VCaP (cell line): Measurements from ENCODE around the gene ZHX3.

Experiments used
- H3K27ac ChIP-seq: fragments of 450-650 bp; 2 replicates; pipeline ENCODE4 v1.5.1; 2017
- TF ChIP-seq, protein P1 (sequence below): fragments of 450-650 bp; conservative IDR thresholded peaks from 2 replicates; pipeline ENCODE4 v1.5.1; 2017; ENCODE audit warnings: mild to moderate bottlenecking, moderate library complexity

The ZHX3 gene

DNA sequence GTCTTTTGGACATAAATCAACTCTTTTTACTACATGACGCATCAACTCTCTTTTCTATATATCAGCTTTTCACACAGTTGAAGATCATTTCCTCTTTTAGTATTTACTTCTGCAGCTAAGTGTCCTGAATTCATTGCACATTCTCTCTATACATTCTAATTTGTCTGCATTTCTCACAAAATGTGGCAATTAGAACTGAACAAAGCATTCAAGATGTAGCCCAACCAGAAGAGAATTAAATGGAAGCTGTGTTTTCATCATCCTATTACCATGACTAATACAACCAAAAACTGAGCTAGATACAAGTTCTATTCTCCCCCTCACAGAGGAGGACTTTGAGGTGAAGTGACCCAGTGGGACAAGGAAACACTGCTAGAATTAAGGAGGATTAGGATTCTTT is 93.2 kb downstream of the ZHX3 start:
- TF ChIP-seq, protein P1, sequence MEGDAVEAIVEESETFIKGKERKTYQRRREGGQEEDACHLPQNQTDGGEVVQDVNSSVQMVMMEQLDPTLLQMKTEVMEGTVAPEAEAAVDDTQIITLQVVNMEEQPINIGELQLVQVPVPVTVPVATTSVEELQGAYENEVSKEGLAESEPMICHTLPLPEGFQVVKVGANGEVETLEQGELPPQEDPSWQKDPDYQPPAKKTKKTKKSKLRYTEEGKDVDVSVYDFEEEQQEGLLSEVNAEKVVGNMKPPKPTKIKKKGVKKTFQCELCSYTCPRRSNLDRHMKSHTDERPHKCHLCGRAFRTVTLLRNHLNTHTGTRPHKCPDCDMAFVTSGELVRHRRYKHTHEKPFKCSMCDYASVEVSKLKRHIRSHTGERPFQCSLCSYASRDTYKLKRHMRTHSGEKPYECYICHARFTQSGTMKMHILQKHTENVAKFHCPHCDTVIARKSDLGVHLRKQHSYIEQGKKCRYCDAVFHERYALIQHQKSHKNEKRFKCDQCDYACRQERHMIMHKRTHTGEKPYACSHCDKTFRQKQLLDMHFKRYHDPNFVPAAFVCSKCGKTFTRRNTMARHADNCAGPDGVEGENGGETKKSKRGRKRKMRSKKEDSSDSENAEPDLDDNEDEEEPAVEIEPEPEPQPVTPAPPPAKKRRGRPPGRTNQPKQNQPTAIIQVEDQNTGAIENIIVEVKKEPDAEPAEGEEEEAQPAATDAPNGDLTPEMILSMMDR, result no peak
- H3K27ac ChIP-seq, result no peak overlapping the region

DNA sequence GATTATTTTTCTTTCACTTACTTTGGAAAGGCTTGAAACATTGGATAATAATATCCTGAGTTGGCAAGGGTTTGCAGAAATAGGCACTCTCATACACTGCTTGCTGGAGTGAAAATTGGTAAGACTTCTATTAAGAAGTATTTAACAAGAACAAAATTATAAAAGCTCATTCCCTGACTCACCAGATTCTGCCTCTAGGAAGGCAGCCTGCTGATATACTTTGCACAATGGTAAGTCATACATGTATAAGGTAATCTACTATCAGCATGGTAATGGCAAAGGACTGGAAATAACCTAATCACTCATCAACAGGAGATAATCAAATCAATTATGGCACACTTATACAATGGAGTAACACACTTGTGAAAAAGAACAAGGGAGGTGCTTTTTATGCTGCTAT is 94.4 kb downstream of the ZHX3 start:
- TF ChIP-seq, protein P1, result no peak

DNA sequence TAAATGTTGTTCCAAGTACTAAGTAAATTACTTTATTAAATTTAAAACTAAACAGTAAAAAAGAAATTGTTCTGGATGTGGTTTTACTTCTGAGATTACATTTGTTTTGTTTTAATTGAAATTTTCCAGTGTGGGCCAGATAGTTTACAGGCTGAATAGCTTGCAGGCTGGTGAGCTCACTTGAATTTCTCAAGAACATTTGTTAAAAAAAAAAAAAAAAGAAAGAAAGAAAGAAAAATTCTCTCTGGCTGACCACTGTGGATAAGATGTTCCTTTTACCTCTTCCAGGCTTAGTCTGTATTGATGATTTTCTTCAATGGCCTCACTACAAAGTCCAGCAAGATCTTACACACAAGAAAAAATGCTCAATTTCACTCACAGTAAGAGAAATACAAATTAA is 94.8 kb downstream of the ZHX3 start:
- TF ChIP-seq, protein P1, result no peak
- no peak overlapping the region for H3K27ac ChIP-seq

More for the DNA sequence above, 94.4 kb downstream of the ZHX3 start:
- no peak overlapping the region for H3K27ac ChIP-seq

DNA sequence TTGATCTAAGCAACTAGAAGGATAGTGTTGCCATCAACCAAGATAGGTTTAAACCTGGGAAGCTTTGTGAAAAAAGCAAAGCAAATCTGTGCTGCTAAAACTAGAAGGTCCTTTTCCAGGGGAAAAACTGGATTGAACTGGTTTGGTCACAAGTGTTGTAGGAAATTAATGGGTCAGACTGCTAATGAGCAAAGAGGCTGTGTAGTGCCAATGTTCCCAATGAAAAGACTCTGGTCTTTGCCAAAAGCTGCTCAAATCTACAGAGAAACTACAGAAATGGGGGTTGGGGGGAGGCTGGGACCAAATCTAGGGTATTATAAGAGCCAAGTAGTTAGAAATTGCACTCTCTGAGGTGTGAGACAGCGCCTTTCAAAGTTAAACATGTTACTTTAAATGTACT is 95.2 kb downstream of the ZHX3 start:
- TF ChIP-seq, protein P1, result no peak
- no peak overlapping the region for H3K27ac ChIP-seq

DNA sequence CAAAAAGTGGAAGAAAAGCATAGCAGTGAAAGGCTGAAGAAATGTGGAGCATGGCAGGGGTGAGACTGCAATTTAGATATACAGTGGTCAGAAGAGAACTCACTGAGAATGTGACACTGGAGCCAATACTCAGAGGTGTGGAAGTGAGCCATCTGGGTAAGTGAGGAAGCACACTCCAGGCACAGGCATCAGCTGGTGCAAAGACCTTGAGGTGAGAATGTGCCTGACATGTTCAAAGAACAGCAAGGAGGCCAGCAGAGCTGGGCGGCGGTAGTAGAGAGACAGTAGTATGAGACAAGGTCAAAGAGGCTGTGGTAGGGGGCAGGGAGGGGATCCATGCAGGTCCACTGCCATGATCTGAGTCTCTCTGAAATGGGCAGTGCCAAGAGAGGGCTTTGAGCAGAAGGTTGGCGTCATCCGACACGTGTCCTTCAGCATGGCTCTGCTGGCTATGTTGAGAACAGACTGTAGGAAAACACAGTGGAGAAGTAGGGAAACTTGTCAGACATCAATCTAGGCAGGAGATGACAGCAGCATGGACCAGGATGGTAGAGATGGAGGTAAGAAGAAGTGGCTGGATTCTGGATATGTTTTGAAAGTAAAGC is 95.8 kb downstream of the ZHX3 start:
- no peak overlapping the region for H3K27ac ChIP-seq
- TF ChIP-seq, protein P1, result no peak

DNA sequence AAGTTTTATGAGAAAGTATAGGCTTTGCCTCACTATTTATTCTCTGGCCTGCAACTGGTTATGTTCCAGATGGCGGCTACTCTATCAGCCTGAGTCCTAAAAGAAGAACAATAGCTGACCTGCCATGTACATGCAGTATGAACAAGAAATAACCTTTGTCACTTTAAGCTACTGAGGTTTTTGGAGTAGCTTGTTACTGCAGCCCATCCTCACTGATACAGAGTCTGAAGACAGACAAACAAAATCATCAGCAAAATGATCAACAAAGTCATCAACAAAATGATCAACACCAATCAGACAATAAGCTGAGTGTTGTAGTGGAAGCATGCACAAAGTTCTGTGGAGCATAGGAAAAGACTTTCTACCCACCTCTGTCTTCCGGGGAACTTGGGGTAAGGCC is 97.7 kb downstream of the ZHX3 start:
- TF ChIP-seq, protein P1, result no peak
- no peak overlapping the region for H3K27ac ChIP-seq

DNA sequence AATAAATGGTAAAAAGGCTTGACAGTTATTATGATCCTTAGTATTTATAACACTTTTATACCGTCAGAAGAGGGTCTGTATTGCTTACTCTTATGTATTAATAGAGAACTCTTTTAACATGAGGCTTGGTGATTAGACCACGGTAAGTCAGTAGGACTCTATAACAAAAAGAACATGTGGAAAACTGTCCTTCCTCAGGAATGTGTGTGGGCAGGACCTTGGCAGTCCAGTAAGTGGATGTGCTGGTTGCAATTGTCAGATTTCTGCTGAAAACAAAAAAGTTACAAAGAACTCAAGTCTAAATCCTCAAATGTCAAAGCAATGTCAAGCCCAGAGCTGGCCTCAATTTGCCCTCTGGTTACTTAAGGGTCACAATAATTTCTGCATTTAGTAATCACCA is 99.1 kb downstream of the ZHX3 start:
- H3K27ac ChIP-seq, result no peak overlapping the region

More for the DNA sequence above, 99.1 kb downstream of the ZHX3 start:
- TF ChIP-seq, protein P1, result no peak
